GM12892 (cell line): ENCODE data around the gene ZBTB20.

ENCODE experiments used
- POLR2A ChIP-seq: IDR thresholded peaks from 2 replicates; pipeline ENCODE4 v1.6.1; 2011; ENCODE audit warnings: low read depth, low read length, control low read depth
- POLR2AphosphoS5 ChIP-seq: IDR thresholded peaks from 2 replicates; pipeline ENCODE4 v1.6.1; 2011; ENCODE audit warnings: low read depth, low read length, control low read depth

- TF ChIP-seq POLR2AphosphoS5 (no peak), POLR2A (no peak)
Measured at GRCh38 chr3:114518206-114518808, 628.8 kb downstream of the ZBTB20 start.
